IMR-90 (cell line): ENCODE data around the gene ANKRD31. TPM values are rescaled to one million over a fixed set of nuclear protein-coding genes. Genes with fewer than 3 reads are reported as not detected.

Experiments
- ATAC-seq: fragments of 200-7000 bp; cut with Tn5 transposase; 2 replicates; pipeline ENCODE4 v1.9.1; 2020; ENCODE audit warnings: low read depth, mild to moderate bottlenecking, moderate library complexity
- BruUV-seq: library from RNA; stranded (reverse); fragments of 400-500 nt; replicated peaks from 2 replicates; lab custom pipeline; 2021; lab: Mats Ljungman, UMichigan
- CTCF ChIA-PET: fragments of 300-600 bp; formaldehyde crosslinking; extraction: SDS; loops from one replicate; lab custom pipeline; 2021; ENCODE audit warnings: antibody characterized with exemption; lab: Yijun Ruan, JAX
- POLR2A ChIA-PET: fragments of 300-600 bp; sonication (Branson Sonifier 250); formaldehyde crosslinking; loops from one replicate; lab custom pipeline; 2022; ENCODE audit warnings: antibody characterized with exemption; ENCODE audit not compliant: unreplicated experiment; lab: Charles Lee
- DNase-seq: peaks from one replicate; pipeline ENCODE4 v3.0.0; 2013
- H2AFZ ChIP-seq: replicated peaks from 2 replicates; pipeline ENCODE3; 2013; ENCODE audit warnings: low read length, mild to moderate bottlenecking; ENCODE audit not compliant: poor library complexity
- H2AK5ac ChIP-seq: 2 replicates; pipeline ENCODE4 v1.6.1; 2013; ENCODE audit warnings: low read depth, low read length, inconsistent platforms
- H2AK9ac ChIP-seq: replicated peaks from 2 replicates; pipeline ENCODE3; 2013; ENCODE audit warnings: mild to moderate bottlenecking, low read depth, low read length, moderate library complexity; ENCODE audit not compliant: poor library complexity
- H2BK120ac ChIP-seq: 2 replicates; pipeline ENCODE4 v1.6.1; 2013; ENCODE audit warnings: low read depth, low read length, inconsistent platforms
- H2BK15ac ChIP-seq: 3 replicates; pipeline ENCODE4 v1.6.1; 2013; ENCODE audit warnings: low read depth, low read length, inconsistent platforms
- H2BK20ac ChIP-seq: 2 replicates; pipeline ENCODE4 v1.6.1; 2013; ENCODE audit warnings: low read depth, mild to moderate bottlenecking, inconsistent platforms, low read length, moderate library complexity
- H2BK5ac ChIP-seq: 2 replicates; pipeline ENCODE4 v1.6.1; 2013; ENCODE audit warnings: mild to moderate bottlenecking, low read depth, low read length, inconsistent platforms; ENCODE audit not compliant: poor library complexity, severe bottlenecking
- H3K14ac ChIP-seq: replicated peaks from 2 replicates; pipeline ENCODE4 v1.6.1; 2013; ENCODE audit warnings: low read depth, low read length, inconsistent platforms
- H3K18ac ChIP-seq: 2 replicates; pipeline ENCODE4 v1.6.1; 2013; ENCODE audit warnings: low read depth, low read length, control low read depth
- H3K23ac ChIP-seq: 2 replicates; pipeline ENCODE4 v1.6.1; 2013; ENCODE audit warnings: low read depth, low read length, inconsistent platforms
- H3K27ac ChIP-seq: 2 replicates; pipeline ENCODE4 v1.5.1; 2013; ENCODE audit warnings: mild to moderate bottlenecking, control low read depth, low read length; ENCODE audit not compliant: insufficient read depth
- H3K27me3 ChIP-seq: 2 replicates; pipeline ENCODE4 v1.6.1; 2013; ENCODE audit warnings: low read length; ENCODE audit not compliant: control insufficient read depth, insufficient read depth
- H3K36me3 ChIP-seq: 2 replicates; pipeline ENCODE4 v1.6.1; 2013; ENCODE audit warnings: low read length, mixed read lengths; ENCODE audit not compliant: control insufficient read depth, insufficient read depth
- H3K4ac ChIP-seq: 2 replicates; pipeline ENCODE4 v1.6.1; 2013; ENCODE audit warnings: low read depth, low read length, inconsistent platforms
- H3K4me1 ChIP-seq: 2 replicates; pipeline ENCODE4 v1.6.1; 2013; ENCODE audit warnings: low read length, mixed read lengths; ENCODE audit not compliant: control insufficient read depth, insufficient read depth
- H3K4me2 ChIP-seq: 2 replicates; pipeline ENCODE4 v1.6.1; 2013; ENCODE audit warnings: low read depth, mild to moderate bottlenecking, control low read depth, low read length, moderate library complexity
- H3K4me3 ChIP-seq: 2 replicates; pipeline ENCODE4 v1.5.1; 2013; ENCODE audit warnings: low read depth, mild to moderate bottlenecking, control low read depth, low read length, moderate library complexity; ENCODE audit not compliant: insufficient read depth
- H3K56ac ChIP-seq: 2 replicates; pipeline ENCODE4 v1.6.1; 2013; ENCODE audit warnings: low read length, inconsistent platforms; ENCODE audit not compliant: insufficient read depth; ENCODE audit errors: extremely low read depth
- H3K79me1 ChIP-seq, 2 experiments: 2 replicates each; pipeline ENCODE4 v1.6.1; 2013; ENCODE audit warnings: low read length in 2 of 2, inconsistent platforms in 1 of 2, low read depth in 1 of 2
- H3K9ac ChIP-seq: 2 replicates; pipeline ENCODE4 v1.6.1; 2013; ENCODE audit warnings: low read depth, low read length, control low read depth
- H3K9me1 ChIP-seq: 2 replicates; pipeline ENCODE4 v1.6.1; 2013; ENCODE audit warnings: low read length, inconsistent platforms; ENCODE audit not compliant: insufficient read depth
- H3K9me3 ChIP-seq: 2 replicates; pipeline ENCODE4 v1.6.1; 2013; ENCODE audit warnings: low read length; ENCODE audit not compliant: control insufficient read depth, insufficient read depth
- H4K20me1 ChIP-seq: 2 replicates; pipeline ENCODE4 v1.6.1; 2013; ENCODE audit warnings: low read length, inconsistent platforms; ENCODE audit not compliant: insufficient read depth
- H4K5ac ChIP-seq: 2 replicates; pipeline ENCODE4 v1.6.1; 2013; ENCODE audit warnings: mild to moderate bottlenecking, low read depth, low read length, control low read depth
- H4K8ac ChIP-seq, 2 experiments: 2 replicates each; pipeline ENCODE4 v1.6.1; 2013; ENCODE audit warnings: low read depth in 2 of 2, low read length in 2 of 2, control low read depth in 1 of 2, inconsistent platforms in 1 of 2
- H4K91ac ChIP-seq: 2 replicates; pipeline ENCODE4 v1.6.1; 2013; ENCODE audit warnings: low read depth, low read length, inconsistent platforms; ENCODE audit not compliant: insufficient read depth
- BHLHE40 ChIP-seq: fragments of 150-350 bp; IDR thresholded peaks from 2 replicates; pipeline ENCODE4 v1.6.1; 2016; ENCODE audit warnings: mild to moderate bottlenecking, low read depth, low read length
- CEBPB ChIP-seq: IDR thresholded peaks from 2 replicates; pipeline ENCODE4 v1.6.1; 2012; ENCODE audit warnings: low read depth, low read length, improper control_type of control experiment
- CHD1 ChIP-seq: IDR thresholded peaks from 2 replicates; pipeline ENCODE4 v1.6.1; 2012; ENCODE audit warnings: low read depth, low read length, improper control_type of control experiment
- CTCF ChIP-seq: conservative IDR thresholded peaks from 2 replicates; pipeline ENCODE4 v1.5.1; 2012; ENCODE audit warnings: mild to moderate bottlenecking, low read depth, low read length, improper control_type of control experiment
- ELK1 ChIP-seq: fragments of 150-350 bp; IDR thresholded peaks from 2 replicates; pipeline ENCODE4 v1.6.1; 2016; ENCODE audit warnings: low read depth, mild to moderate bottlenecking, low read length, moderate library complexity, borderline replicate concordance
- FOS ChIP-seq: fragments of 150-350 bp; IDR thresholded peaks from 2 replicates; pipeline ENCODE4 v1.6.1; 2016; ENCODE audit warnings: low read depth, low read length
- MAFK ChIP-seq: IDR thresholded peaks from 2 replicates; pipeline ENCODE4 v1.6.1; 2012; ENCODE audit warnings: low read depth, low read length, improper control_type of control experiment
- MAZ ChIP-seq: IDR thresholded peaks from 2 replicates; pipeline ENCODE4 v1.6.1; 2012; ENCODE audit warnings: low read depth, mild to moderate bottlenecking, low read length, improper control_type of control experiment, moderate library complexity, borderline replicate concordance
- MXI1 ChIP-seq: IDR thresholded peaks from 2 replicates; pipeline ENCODE4 v1.6.1; 2012; ENCODE audit warnings: low read depth, mild to moderate bottlenecking, low read length, moderate library complexity, borderline replicate concordance
- NFE2L2 ChIP-seq: fragments of 150-350 bp; IDR thresholded peaks from 2 replicates; pipeline ENCODE4 v1.6.1; 2016; ENCODE audit warnings: low read depth, mild to moderate bottlenecking, low read length
- POLR2A ChIP-seq: IDR thresholded peaks from 2 replicates; pipeline ENCODE4 v1.6.1; 2012; ENCODE audit warnings: mild to moderate bottlenecking, low read depth, low read length
- RAD21 ChIP-seq: IDR thresholded peaks from 2 replicates; pipeline ENCODE4 v1.6.1; 2012; ENCODE audit warnings: low read length, improper control_type of control experiment
- RCOR1 ChIP-seq: IDR thresholded peaks from 2 replicates; pipeline ENCODE4 v1.6.1; 2012; ENCODE audit warnings: mild to moderate bottlenecking, low read length, improper control_type of control experiment; ENCODE audit not compliant: insufficient replicate concordance
- RFX5 ChIP-seq: IDR thresholded peaks from 2 replicates; pipeline ENCODE4 v1.8.0; 2012; ENCODE audit warnings: low read depth, mild to moderate bottlenecking, low read length, moderate library complexity
- SMC3 ChIP-seq: fragments of 150-350 bp; IDR thresholded peaks from 2 replicates; pipeline ENCODE4 v1.6.1; 2016; ENCODE audit warnings: low read depth, mild to moderate bottlenecking, antibody characterized with exemption, low read length, moderate library complexity
- USF2 ChIP-seq: fragments of 150-350 bp; IDR thresholded peaks from 2 replicates; pipeline ENCODE4 v1.6.1; 2017; ENCODE audit warnings: mild to moderate bottlenecking, antibody characterized with exemption, low read length, low read depth
- WGBS, 2 experiments: methylation state at CpG; one replicate each; pipeline versions ENCODE4 v1.1.5 to v1.1.7; 2013; ENCODE audit warnings: missing lambda C conversion rate in 2 of 2; ENCODE audit not compliant: insufficient read length in 1 of 2; ENCODE audit errors: extremely low coverage in 2 of 2; 5-methylcytosine and 5-hydroxymethylcytosine counted together
- dilution Hi-C: fragments of 300-500 bp; cut with HindIII; formaldehyde crosslinking; loops from one replicate; pipeline ENCODE4 v1.14.3; 2018; ENCODE audit warnings: low sequenced_read_pairs; ENCODE audit not compliant: unreplicated experiment
- in situ Hi-C: fragments of 300-500 bp; cut with MboI; formaldehyde crosslinking; loops from 3 replicates; pipeline ENCODE4 v1.14.3; 2019; ENCODE audit warnings: low sequenced_read_pairs, inconsistent platforms, mixed read lengths
- intact Hi-C: fragments of 100-400 bp; cut with micrococcal nuclease; formaldehyde crosslinking; loops from 2 replicates; pipeline ENCODE4 v1.10.0; 2022
- polyA plus RNA-seq, 3 experiments: library from polyadenylated mRNA; depleted of rRNA; stranded (reverse); fragments of >200 nt; gene quantifications; 2 replicates each; pipeline ENCODE4 v1.2.3, GENCODE V29; 2012; ENCODE audit warnings: low replicate concordance in 1 of 3
- total RNA-seq: library from RNA; depleted of rRNA; stranded (reverse); fragments of >200 nt; gene quantifications from 2 replicates; pipeline ENCODE4 v1.2.3, GENCODE V29; 2012

Gene ANKRD31
- total and polyA plus RNA-seq, 2 of the 4 experiments (the other 2 are of a cell fraction), result under 0.01 to 0.02 TPM

- POLR2A ChIA-PET, result no interaction called here
- dilution Hi-C loops (no loop called here), in situ Hi-C loops (no loop called here), intact Hi-C loops (no loop called here)
- Histone ChIP-seq H2BK15ac (no peak overlapping the region), H4K5ac (no peak overlapping the region), H3K18ac (no peak overlapping the region), H3K23ac (no peak overlapping the region), H2BK5ac (no peak overlapping the region), H3K4ac (no peak overlapping the region), H2AK9ac (peak overlapping the region; percentile 28), H3K4me1 (no peaks in the 10 kb centered on the region), H4K20me1 (no peaks in the 10 kb centered on the region), H3K4me3 (no peak overlapping the region), H2BK120ac (no peak overlapping the region), H3K36me3 (no peaks in the 10 kb centered on the region), H2BK20ac (no peak overlapping the region), H3K4me2 (no peak overlapping the region), H3K9me1 (no peaks in the 10 kb centered on the region), H3K9ac (no peak overlapping the region), H3K79me1 (no peaks in the 10 kb centered on the region), H4K91ac (no peak overlapping the region), H2AK5ac (no peak overlapping the region), H3K9me3 (no peaks in the 10 kb centered on the region), H3K27ac (no peak overlapping the region), H4K8ac (no peak overlapping the region), H2AFZ (no peak overlapping the region), H3K14ac (no peak overlapping the region), H3K27me3 (peaks cover 7% of the 10 kb centered on the region), H3K56ac (no peak overlapping the region)
- WGBS, 2 experiments, result no CpG with 5 or more reads among the region's 3 CpGs
- DNase-seq (no peak), ATAC-seq (no peak)
- no TSS peak for BruUV-seq
- TF ChIP-seq RFX5, result no peak
- no peak for TF ChIP-seq BHLHE40
- TF ChIP-seq FOS, result no peak
- TF ChIP-seq SMC3, result no peak
- TF ChIP-seq NFE2L2, result no peak
- no peak for TF ChIP-seq CTCF
- TF ChIP-seq CEBPB, result no peak
- TF ChIP-seq USF2, result no peak
- no peak for TF ChIP-seq RAD21
- no peak for TF ChIP-seq POLR2A
- no peak for TF ChIP-seq MXI1
- no peak for TF ChIP-seq RCOR1
- TF ChIP-seq MAZ, result no peak
- no peak for TF ChIP-seq ELK1
- no peak for TF ChIP-seq CHD1
- TF ChIP-seq MAFK, result no peak
- CTCF ChIA-PET, result interaction anchor here (1.0 kb wide), 1 partner anchor 18 kb away, joined by 5 read pairs; no protein-coding TSS in a partner anchor
These were observed 145.1 kb downstream of the ANKRD31 start for GRCh38 chr5:75091597-75091996.
